Measurements from ENCODE around the gene CDK5RAP3. TPM values are rescaled to one million over a fixed set of nuclear protein-coding genes. Genes with fewer than 3 reads are reported as not detected.
A peak's percentile ranks its signal among the peaks of the same experiment; 100 is the strongest.
"Not testable (repeated sequence)": the region's sequence is repeated elsewhere in the genome, so short reads cannot be mapped to it uniquely, and the experiment has no call there.

CDK5RAP3 gene
- total RNA-seq, 2 donors from 2014 or later, result 125 to 192 TPM

- DNase-seq (ENCODE audit: low spot score) (no peak), ATAC-seq (ENCODE audit: insufficient number of reproducible peaks, low FRiP score, low read depth) (no peak)
- H3K9me3 ChIP-seq, result no peaks in the 10 kb centered on the region
- TF ChIP-seq, protein P1, sequence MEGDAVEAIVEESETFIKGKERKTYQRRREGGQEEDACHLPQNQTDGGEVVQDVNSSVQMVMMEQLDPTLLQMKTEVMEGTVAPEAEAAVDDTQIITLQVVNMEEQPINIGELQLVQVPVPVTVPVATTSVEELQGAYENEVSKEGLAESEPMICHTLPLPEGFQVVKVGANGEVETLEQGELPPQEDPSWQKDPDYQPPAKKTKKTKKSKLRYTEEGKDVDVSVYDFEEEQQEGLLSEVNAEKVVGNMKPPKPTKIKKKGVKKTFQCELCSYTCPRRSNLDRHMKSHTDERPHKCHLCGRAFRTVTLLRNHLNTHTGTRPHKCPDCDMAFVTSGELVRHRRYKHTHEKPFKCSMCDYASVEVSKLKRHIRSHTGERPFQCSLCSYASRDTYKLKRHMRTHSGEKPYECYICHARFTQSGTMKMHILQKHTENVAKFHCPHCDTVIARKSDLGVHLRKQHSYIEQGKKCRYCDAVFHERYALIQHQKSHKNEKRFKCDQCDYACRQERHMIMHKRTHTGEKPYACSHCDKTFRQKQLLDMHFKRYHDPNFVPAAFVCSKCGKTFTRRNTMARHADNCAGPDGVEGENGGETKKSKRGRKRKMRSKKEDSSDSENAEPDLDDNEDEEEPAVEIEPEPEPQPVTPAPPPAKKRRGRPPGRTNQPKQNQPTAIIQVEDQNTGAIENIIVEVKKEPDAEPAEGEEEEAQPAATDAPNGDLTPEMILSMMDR (IDR thresholded peaks at IDR 0.05), result no peak
- H3K27me3 ChIP-seq (replicated peaks; ENCODE audit: insufficient read depth), result no peaks in the 10 kb centered on the region
- no peak overlapping the region for H3K27ac ChIP-seq
- no peak overlapping the region for H3K4me3 ChIP-seq
- H3K4me1 ChIP-seq (ENCODE audit: control insufficient read depth in 1 of 2, low read depth in 2 of 2), result peaks cover 0 to 8% of the 10 kb centered on the region in 2 donors
- H3K36me3 ChIP-seq, result no peaks in the 10 kb centered on the region
Observed at GRCh38 chr17:47999582-47999981, 28.7 kb downstream of the CDK5RAP3 start.

GRCh38 chr17:48001197-48001596 is 30.3 kb downstream of the CDK5RAP3 start:
- TF ChIP-seq, protein P1 (IDR thresholded peaks at IDR 0.05), result no peak
- no peaks in the 10 kb centered on the region for H3K27me3 ChIP-seq (replicated peaks; ENCODE audit: insufficient read depth)
- DNase-seq (ENCODE audit: low spot score) (no peak), ATAC-seq (ENCODE audit: insufficient number of reproducible peaks, low FRiP score, low read depth) (no peak)
- no peaks in the 10 kb centered on the region for H3K9me3 ChIP-seq
- H3K36me3 ChIP-seq, result no peaks in the 10 kb centered on the region
- no peak overlapping the region for H3K4me3 ChIP-seq
- H3K27ac ChIP-seq, result no peak overlapping the region
- peaks cover 0 to 8% of the 10 kb centered on the region in 2 donors for H3K4me1 ChIP-seq (ENCODE audit: control insufficient read depth in 1 of 2, low read depth in 2 of 2)

- not testable (repeated sequence) for H3K36me3 ChIP-seq; H3K27me3 ChIP-seq (replicated peaks; ENCODE audit: insufficient read depth); DNase-seq (ENCODE audit: low spot score); H3K4me1 ChIP-seq (ENCODE audit: control insufficient read depth in 1 of 2, low read depth in 2 of 2); H3K4me3 ChIP-seq; ATAC-seq (ENCODE audit: insufficient number of reproducible peaks, low FRiP score, low read depth); H3K27ac ChIP-seq; H3K9me3 ChIP-seq
Observed at GRCh38 chr17:48001657-48002056, 30.7 kb downstream of the CDK5RAP3 start.

- TF ChIP-seq, protein P1 (IDR thresholded peaks at IDR 0.05), result no peak
- Histone ChIP-seq H3K27ac (peak overlapping the region in 1 of 2 donors; percentile 37), H3K36me3 (no peaks in the 10 kb centered on the region), H3K4me3 (no peak overlapping the region), H3K27me3 (replicated peaks; ENCODE audit: insufficient read depth) (no peaks in the 10 kb centered on the region), H3K9me3 (no peaks in the 10 kb centered on the region), H3K4me1 (ENCODE audit: control insufficient read depth in 1 of 2, low read depth in 2 of 2) (peaks cover 0 to 8% of the 10 kb centered on the region in 2 donors)
- DNase-seq (ENCODE audit: low spot score) (no peak), ATAC-seq (ENCODE audit: insufficient number of reproducible peaks, low FRiP score, low read depth) (no peak)
Observed at GRCh38 chr17:48002266-48002915, 31.5 kb downstream of the CDK5RAP3 start.

- H3K27ac ChIP-seq, result no peak overlapping the region
- no peak for DNase-seq (ENCODE audit: low spot score)
Observed at GRCh38 chr17:48002916-48003416, 32.1 kb downstream of the CDK5RAP3 start.

More at GRCh38 chr17:48002916-48003416, 32.1 kb downstream of the CDK5RAP3 start:
- Histone ChIP-seq H3K4me3 (no peak overlapping the region), H3K9me3 (no peaks in the 10 kb centered on the region), H3K36me3 (no peaks in the 10 kb centered on the region), H3K27me3 (replicated peaks; ENCODE audit: insufficient read depth) (no peaks in the 10 kb centered on the region), H3K4me1 (ENCODE audit: control insufficient read depth in 1 of 2, low read depth in 2 of 2) (peaks cover 0 to 8% of the 10 kb centered on the region in 2 donors)
- no peak for ATAC-seq (ENCODE audit: insufficient number of reproducible peaks, low FRiP score, low read depth)
- TF ChIP-seq, protein P1 (IDR thresholded peaks at IDR 0.05), result no peak

All from thoracic aorta (tissue), 2 donors.